Small intestine (tissue), 7 donors: ENCODE measurements around the gene GALM. TPM values are rescaled to one million over a fixed set of nuclear protein-coding genes. Genes with fewer than 3 reads are reported as not detected.

Source experiments
- DNase-seq, 2 donors: peaks; one replicate each; pipeline versions ENCODE4 v3.0.0 to v3.0.0-alpha.2; 2013
- FAIRE-seq: peaks from 2 replicates; lab custom pipeline; 2012; peaks lifted over from hg19 to GRCh38; lab: Jason Lieb, UNC
- H3K27ac ChIP-seq, 3 donors: one replicate each; pipeline ENCODE4 v1.5.1; 2013; ENCODE audit warnings: low read length in 2 of 3, mild to moderate bottlenecking in 2 of 3, control low read depth in 1 of 3, inconsistent platforms in 1 of 3, low read depth in 1 of 3, moderate library complexity in 1 of 3
- H3K27me3 ChIP-seq, 3 donors: one replicate each; pipeline ENCODE4 v1.6.1; 2013; ENCODE audit warnings: low read length in 3 of 3, inconsistent platforms in 1 of 3; ENCODE audit not compliant: control insufficient read depth in 3 of 3, insufficient read depth in 3 of 3
- H3K36me3 ChIP-seq, 3 donors: one replicate each; pipeline ENCODE4 v1.6.1; 2013; ENCODE audit warnings: low read length in 3 of 3, inconsistent platforms in 1 of 3, low read depth in 1 of 3, mild to moderate bottlenecking in 1 of 3, moderate library complexity in 1 of 3; ENCODE audit not compliant: control insufficient read depth in 3 of 3, insufficient read depth in 2 of 3
- H3K4me1 ChIP-seq, 3 donors: one replicate each; pipeline ENCODE4 v1.6.1; 2013; ENCODE audit warnings: low read length in 2 of 3, inconsistent platforms in 1 of 3, low read depth in 1 of 3, mild to moderate bottlenecking in 1 of 3, moderate library complexity in 1 of 3; ENCODE audit not compliant: control insufficient read depth in 3 of 3, insufficient read depth in 2 of 3
- H3K4me3 ChIP-seq, 3 donors: one replicate each; pipeline ENCODE4 v1.5.1; 2013; ENCODE audit warnings: low read length in 3 of 3, control low read depth in 1 of 3, inconsistent platforms in 1 of 3, low read depth in 1 of 3, mild to moderate bottlenecking in 1 of 3, moderate library complexity in 1 of 3
- H3K9me3 ChIP-seq, 2 donors: one replicate each; pipeline ENCODE4 v1.6.1; 2013; ENCODE audit warnings: low read depth in 1 of 2, low read length in 1 of 2; ENCODE audit not compliant: control insufficient read depth in 2 of 2, insufficient read depth in 1 of 2
- WGBS, 3 donors: extraction: QIAGEN DNeasy Blood & Tissue Kit; methylation state at CpG; one replicate each; pipeline ENCODE4 v1.1.7; 2013; 5-methylcytosine and 5-hydroxymethylcytosine counted together
- polyA plus RNA-seq, 4 donors: library from polyadenylated mRNA; stranded (reverse) in 3 of 4; unstranded in 1 of 4; fragments of 200-250 nt in 3 of 4; fragments of 120-200 nt in 1 of 4; gene quantifications; one replicate each; pipeline versions ENCODE4 v1.2.1 to v1.2.3, GENCODE V29; 2013
- donor health status: healthy with polysubstance abuse.
- donor health status: control.
- donor health status: control.
- donor health status: Bipolar disorder and iron deficiency.
- donor health status: healthy.

Gene GALM
- polyA plus RNA-seq, 4 donors = 48.6 to 148 (median 82.9) TPM

DNA sequence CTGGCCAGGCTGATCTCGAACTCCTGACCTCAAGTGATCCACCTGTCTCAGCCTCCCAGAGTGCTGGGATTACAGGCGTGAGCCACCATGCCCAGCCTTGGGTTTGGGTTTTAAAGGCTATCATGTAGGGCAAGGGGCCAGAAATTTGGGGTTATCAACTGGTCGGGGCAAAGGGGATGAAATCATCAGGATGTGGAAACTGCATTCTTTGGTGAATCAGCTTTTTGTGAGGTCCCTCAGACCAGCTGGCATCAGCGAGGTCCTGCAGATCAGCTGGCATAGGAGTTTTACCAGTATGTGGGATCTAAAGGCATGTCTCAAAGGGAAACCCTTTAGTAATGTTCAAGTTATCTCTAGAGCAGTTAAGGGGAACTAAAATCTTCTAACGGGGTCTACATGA, 105.7 kb downstream of the GALM start:
- FAIRE-seq (no peak), DNase-seq (no peak)
- Histone ChIP-seq H3K4me3 (no peak overlapping the region), H3K9me3 (no peaks in the 10 kb centered on the region), H3K4me1 (peaks cover 0 to 4% (median 0%) of the 10 kb centered on the region in 3 donors), H3K27ac (no peak overlapping the region), H3K27me3 (no peaks in the 10 kb centered on the region), H3K36me3 (no peaks in the 10 kb centered on the region)
- 60 to 67% (median 65%) methylated on average over 5 of the region's 5 CpGs for WGBS, 3 donors

DNA sequence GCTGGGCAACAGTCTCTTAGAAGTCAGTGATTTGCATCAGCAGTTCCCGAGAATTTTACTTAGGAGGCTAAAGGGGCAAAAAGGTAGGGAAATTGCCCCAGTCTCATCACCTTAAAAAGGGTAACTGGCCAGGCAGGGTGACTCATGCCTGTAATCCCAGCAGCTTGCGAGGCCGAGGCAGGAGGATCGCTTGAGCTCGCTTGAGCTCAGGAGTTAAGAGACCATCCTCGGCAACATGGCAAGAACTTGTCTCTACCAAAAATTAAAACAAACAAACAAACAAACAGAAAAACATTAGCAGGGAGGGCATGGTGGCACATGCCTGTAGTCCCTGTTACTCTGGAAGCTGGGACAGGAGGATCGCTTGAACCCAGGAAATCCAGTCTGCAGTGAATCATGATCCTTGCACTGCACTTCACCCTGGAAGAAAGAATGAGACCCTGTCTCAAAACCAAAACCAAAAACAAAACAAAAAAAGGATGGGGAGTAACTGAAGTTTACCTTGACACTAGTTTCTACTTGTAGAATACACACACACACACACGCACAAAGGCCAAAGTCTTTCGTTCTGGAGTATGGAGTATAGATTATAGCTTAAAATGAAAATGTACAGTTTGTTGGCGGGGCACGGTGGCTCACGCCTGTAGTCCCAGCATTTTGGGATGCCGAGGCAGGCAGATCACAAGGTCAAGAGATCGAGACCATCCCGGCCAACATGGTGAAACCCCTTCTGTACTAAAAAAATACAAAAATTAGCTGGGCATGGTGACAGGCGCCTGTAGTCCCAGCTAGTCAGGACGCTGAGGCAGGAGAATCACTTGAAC, 109.4 kb downstream of the GALM start:
- no peak overlapping the region for H3K27ac ChIP-seq
- no peaks in the 10 kb centered on the region for H3K9me3 ChIP-seq
- DNase-seq (no peak), FAIRE-seq (no peak)
- no peaks in the 10 kb centered on the region for H3K27me3 ChIP-seq
- no peak overlapping the region for H3K4me3 ChIP-seq
- H3K4me1 ChIP-seq = peaks cover 2 to 7% (median 2%) of the 10 kb centered on the region in 3 donors
- 81 to 86% (median 85%) methylated on average over 17 of the region's 17 CpGs for WGBS, 3 donors
- H3K36me3 ChIP-seq = peaks cover 0 to 6% (median 0%) of the 10 kb centered on the region in 3 donors

DNA sequence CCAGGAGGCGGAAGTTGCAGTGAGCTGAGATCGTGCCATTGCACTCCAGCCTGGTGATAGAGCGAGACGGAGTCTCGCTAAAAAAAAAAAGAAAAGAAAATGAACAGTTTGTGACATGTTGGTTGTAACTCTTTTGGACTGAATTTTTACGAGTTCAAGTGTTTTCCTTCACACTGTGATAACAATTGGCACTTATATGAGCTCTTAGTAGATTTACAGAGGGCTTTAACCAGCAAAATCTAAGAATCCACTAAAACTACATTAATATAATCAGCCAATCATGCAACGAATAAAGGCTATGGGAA, 110.0 kb downstream of the GALM start:
- no peak for FAIRE-seq
- DNase-seq = no peak
- H3K9me3 ChIP-seq = no peaks in the 10 kb centered on the region
- H3K4me3 ChIP-seq = no peak overlapping the region
- peaks cover 2 to 7% (median 2%) of the 10 kb centered on the region in 3 donors for H3K4me1 ChIP-seq
- no peak overlapping the region for H3K27ac ChIP-seq
- peaks cover 0 to 11% (median 0%) of the 10 kb centered on the region in 3 donors for H3K36me3 ChIP-seq
- H3K27me3 ChIP-seq = no peaks in the 10 kb centered on the region
- 82 to 88% (median 88%) methylated on average over 7 of the region's 7 CpGs for WGBS, 3 donors

- Histone ChIP-seq H3K9me3 (no peaks in the 10 kb centered on the region), H3K27ac (no peak overlapping the region), H3K36me3 (peaks cover 0 to 15% (median 0%) of the 10 kb centered on the region in 3 donors), H3K27me3 (no peaks in the 10 kb centered on the region), H3K4me1 (peaks cover 2 to 7% (median 2%) of the 10 kb centered on the region in 3 donors), H3K4me3 (no peak overlapping the region)
- no peak for DNase-seq
- WGBS, 3 donors = 88 to 92% (median 90%) methylated on average over 13 of the region's 13 CpGs
- no peak for FAIRE-seq
These were observed 110.6 kb downstream of the GALM start for GRCh38 chr2:38776531-38776930.

- WGBS, 3 donors = 4 to 9% (median 7%) methylated on average over 8 of the region's 8 CpGs
- Histone ChIP-seq H3K4me1 (peaks cover 2 to 3% (median 2%) of the 10 kb centered on the region in 3 donors), H3K27ac (peak overlapping the region in 2 of 3 donors; percentile 71 to 86), H3K36me3 (peaks cover 0 to 21% (median 0%) of the 10 kb centered on the region in 3 donors), H3K27me3 (no peaks in the 10 kb centered on the region), H3K9me3 (no peaks in the 10 kb centered on the region), H3K4me3 (peak overlapping the region; percentile 70 to 86 (median 73))
- FAIRE-seq = no peak
- DNase-seq = no peak
These were observed 112.8 kb downstream of the GALM start for GRCh38 chr2:38778687-38779082.

- H3K4me3 ChIP-seq = no peak overlapping the region
- FAIRE-seq = no peak
- H3K36me3 ChIP-seq = peaks cover 0 to 21% (median 0%) of the 10 kb centered on the region in 3 donors
- H3K4me1 ChIP-seq = peaks cover 2 to 3% (median 2%) of the 10 kb centered on the region in 3 donors
- H3K27ac ChIP-seq = peak overlapping the region in 1 of 3 donors; percentile 3
- no peaks in the 10 kb centered on the region for H3K27me3 ChIP-seq
- no peak for DNase-seq
- no peaks in the 10 kb centered on the region for H3K9me3 ChIP-seq
These were observed 117.7 kb downstream of the GALM start for GRCh38 chr2:38783586-38783985.

Other genes starting within 250 kb of the GALM start
- 10 to 100 TPM; 17.3 to 36.3 (median 19.7) TPM for gene HNRNPLL, start 63.2 kb upstream of the GALM start, polyA plus RNA-seq
- 100 to 1,000 TPM in 3 of 4 donors, 10 to 100 TPM in 1; 78.6 to 205 (median 194) TPM for gene SRSF7, start 85.2 kb downstream of the GALM start, polyA plus RNA-seq
- 10 to 100 TPM; 10.8 to 20.6 (median 13.7) TPM for gene GEMIN6, start 112.1 kb downstream of the GALM start, polyA plus RNA-seq
- gene DHX57, start 209.8 kb downstream of the GALM start, polyA plus RNA-seq = 10 to 100 TPM in 1 of 4 donors, 1 to 10 TPM in 3; 2.4 to 13.6 (median 5.8) TPM
- 10 to 100 TPM in 2 of 4 donors, 1 to 10 TPM in 2; 7.8 to 18.8 (median 12.0) TPM for gene MORN2, start 209.9 kb downstream of the GALM start, polyA plus RNA-seq
- gene ARHGEF33, start 223.8 kb downstream of the GALM start, polyA plus RNA-seq = under 1 TPM in 2 of 4 donors, not detected in 2; 0.13 to 0.86 TPM